NCI-H82 treated with DMSO at 0.1 percent for 48 hours (cell line): ENCODE data around the gene RNU5B-1.

Experiments
- DNase-seq: peaks from one replicate; lab custom pipeline; 2025; ENCODE audit not compliant: unreplicated experiment; lab: John Stamatoyannopoulos, UW

The RNU5B-1 gene

DNA sequence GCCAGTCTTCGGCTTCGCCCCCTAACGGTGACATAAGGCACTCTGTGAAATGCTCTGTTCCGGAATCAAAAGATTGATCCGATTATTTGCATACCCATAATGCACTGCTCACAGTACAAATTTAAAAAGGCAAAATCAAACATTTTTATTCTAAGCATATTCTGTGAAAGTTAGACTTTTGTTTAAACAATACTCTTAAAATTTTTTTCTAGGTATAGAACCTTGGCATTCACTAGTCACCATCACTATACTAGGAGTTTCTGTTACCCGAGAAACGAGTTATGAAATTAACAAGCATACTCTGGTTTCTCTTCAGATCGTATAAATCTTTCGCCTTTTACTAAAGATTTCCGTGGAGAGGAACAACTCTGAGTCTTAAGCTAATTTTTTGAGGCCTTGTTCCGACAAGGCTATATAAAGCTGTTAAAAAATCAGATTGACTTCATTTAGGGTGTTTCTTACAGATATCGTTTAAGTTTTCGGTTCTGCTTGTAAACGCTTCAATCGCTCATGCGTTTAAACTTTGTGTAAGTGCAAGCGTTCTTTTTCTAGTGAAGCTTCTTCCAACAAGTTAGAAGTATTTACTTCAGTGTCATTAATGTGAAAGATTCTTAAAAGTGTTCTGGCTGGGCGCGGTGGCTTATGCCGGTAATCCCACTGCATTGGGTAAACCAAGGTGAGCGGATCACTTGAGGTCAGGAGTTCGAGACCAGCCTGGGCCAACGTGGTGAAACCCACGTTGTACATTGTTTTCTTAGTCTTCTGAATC is at the start of gene RNU5B-1:
Gene RNU5B-1 (plus strand): TSS at position 297 of the 769 bp plus-strand sequence.
- DNase-seq = peak; percentile 96

DNA sequence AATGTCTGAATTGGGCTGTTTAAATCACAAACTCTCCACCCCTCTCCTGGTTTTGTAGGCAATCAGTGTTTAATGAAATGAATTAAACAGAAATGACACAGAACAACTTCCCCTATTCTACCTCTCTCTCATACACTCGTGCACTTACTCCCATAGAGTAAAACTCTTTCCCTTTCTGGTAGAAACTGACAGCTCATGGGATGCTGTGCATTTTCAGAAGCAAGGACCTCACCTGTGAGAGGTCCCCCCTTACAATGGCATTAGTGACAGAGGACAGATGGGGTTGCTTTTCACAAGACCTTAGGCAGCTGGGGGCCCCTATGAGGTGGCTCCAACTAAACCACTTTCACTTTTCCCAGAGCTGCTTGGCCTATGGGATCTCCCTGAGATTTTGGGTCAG is 49.7 kb upstream of the RNU5B-1 start:
- no peak for DNase-seq

DNA sequence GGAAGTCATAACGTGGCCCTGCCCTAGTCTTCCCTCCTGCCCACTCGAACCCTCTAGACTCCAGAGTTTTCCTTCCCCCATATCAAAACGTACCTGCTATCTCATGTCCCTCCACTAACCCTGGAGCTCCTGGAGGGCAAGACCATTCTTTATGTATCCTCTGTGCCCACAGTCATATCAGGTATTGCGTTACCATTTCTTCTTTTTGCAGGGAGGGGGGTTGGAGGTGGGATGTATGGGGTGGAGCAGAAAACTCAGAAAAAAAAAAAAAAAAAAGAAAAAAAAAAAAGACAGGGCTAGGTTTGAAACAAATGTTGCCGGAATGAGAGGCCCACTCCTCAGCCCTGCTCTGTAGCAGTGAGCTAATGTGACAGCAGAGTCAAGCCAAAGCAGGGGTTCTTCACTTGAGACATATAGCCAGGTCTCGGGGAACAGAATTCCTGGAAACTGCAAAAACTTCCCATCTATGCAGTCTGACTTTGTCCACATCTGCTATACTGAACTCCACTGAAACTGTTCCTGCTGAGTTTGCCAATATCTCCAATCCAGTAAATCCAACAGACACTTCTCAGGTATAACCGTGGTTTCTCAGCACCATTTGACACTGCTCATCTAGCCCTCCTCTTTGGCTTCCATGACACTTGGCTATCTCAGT is 48.9 kb upstream of the RNU5B-1 start:
- no peak for DNase-seq

DNA sequence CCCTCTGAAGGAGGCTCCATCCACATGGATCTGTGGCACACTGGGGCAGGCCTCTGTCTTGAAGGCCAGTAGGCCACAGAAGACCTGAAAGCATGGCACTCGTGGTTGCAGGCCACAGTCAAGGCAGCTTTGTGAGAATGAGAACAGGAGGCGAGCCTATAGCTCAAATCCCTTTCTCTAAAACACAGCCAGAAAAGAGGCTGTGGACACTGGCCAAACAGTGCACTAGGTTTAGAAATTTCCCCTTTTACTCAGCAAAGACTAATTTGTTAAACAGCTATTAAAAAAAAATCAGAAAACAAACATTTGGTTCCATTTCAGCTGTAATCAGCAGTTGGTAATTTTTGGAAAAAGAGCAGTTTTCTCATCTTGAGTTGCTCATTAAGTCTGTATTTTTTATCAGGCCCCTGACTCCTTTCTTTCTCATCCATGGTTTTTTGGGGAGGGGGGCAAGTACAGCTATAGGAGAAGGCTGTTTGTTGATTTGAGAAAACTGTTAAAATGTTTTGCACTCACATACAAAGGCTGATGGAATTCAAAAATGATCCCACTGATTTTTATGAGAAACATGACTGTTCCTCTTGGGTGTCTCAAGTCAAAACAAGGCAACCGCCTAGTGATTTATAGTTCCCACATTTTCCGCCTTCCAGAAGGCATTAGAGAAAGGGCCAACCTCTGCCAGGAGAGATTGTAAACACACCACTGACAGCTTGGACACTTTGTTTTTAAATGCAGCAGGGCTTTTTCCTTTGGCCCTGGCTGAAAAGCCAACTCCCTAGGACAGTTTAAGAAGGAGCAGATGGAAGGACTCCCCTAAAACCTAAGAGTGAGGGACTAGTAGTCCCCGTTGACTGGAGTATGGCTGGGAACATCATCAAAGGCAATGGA is 45.9 kb upstream of the RNU5B-1 start:
- no peak for DNase-seq

DNA sequence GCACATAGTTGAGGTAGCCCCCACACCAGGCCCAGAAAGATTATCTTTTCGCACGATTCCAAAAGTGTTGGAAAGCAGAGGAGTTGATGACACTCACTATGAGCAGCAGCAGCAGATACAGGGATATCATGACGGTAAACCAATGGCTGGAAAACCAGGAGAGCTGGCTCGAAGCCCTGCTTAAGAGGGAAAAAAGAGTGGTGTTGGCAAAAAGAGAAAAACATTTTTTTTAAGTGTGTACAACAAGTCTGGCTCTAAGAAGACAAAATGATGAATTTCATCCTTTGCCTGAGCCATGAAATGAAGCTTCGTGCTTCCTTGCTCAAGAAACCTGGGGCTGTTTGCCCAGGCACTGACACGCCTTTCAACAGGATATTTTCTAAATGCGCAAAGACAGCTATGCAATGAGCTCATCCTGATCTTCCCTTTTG is 45.1 kb upstream of the RNU5B-1 start:
- no peak for DNase-seq

DNA sequence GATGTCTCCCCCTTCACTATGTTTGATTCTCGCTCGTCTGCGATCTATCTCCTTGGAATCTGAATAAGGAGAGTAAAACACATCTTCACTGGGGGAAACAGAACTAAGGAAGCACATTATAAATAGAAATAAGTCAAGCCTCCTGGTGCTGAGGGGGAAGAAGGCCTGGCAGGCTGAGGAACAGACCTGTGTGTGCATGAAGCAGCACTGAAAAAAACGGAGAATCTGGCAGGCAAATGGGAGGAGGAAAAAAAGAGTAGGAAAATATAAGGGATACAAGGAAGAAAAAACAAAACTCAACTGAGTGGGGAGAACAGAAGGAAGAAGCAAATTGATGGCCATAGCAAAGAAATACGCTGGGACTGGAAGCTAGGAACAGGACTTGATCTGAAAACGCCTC is 43.5 kb upstream of the RNU5B-1 start:
- DNase-seq = no peak

DNA sequence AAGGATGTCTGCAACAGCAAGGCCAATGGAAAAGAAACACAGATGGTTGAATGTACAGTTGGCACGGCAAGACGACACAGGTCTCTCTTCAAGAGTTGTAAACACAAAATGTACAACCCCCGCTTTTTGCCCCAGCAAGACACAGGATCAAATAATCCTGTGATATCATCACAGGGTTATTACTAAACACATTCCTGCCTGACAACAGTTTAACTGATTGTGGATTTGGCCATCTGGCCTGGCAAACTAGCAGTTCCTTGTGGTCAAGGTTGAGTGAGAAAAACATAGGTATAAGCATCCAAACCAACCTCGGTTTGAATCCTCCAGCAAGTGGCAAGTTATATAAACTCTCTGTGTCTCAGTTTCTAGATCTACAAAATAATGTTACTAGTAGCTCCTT is 41.2 kb upstream of the RNU5B-1 start:
- no peak for DNase-seq

DNA sequence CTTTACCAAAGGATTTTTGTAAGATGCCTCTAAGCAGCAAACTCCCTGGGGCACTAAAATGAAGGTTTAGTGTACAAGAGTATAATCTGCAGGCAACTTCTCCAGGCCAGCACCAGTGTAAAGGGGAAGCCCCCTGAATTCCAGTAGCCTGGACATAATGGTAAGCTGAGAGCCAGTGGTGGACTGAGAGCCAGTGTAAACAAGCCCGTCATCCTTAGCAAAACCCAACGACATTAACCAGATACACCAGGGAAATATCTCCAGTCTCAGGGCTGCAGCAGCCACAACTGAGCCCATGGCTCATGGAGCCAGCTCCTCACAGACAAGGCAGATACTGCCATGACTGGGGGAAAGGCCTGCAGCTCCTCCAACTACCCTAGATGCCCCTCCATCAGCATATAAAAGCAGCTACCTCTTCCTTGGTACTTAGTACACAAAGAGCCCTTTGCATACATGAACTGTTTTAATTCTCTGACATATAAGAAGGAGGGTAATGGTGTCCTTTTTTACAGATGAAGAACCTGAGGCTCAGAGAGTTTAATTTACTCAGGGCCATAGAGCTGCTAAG is 39.5 kb upstream of the RNU5B-1 start:
- no peak for DNase-seq

DNA sequence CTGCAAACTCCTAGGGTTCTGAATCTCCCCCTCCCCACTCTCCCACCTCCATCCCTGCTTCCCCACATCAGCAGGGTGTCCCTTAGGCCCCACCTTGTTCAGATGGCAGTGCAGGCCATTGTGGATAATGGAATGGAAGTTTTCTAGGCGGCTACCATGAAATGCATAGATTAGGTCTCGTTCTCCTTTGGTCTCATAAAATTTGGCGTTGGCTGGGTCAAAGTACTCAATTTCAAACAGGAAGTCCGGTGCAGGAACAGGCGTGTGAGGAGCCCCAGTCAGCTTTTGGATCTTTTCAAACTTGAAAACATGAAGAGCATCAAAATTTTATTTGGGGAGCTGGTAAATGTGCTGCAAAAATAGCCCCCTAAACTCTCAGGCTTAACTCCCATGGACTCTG is 38.0 kb upstream of the RNU5B-1 start:
- no peak for DNase-seq

DNA sequence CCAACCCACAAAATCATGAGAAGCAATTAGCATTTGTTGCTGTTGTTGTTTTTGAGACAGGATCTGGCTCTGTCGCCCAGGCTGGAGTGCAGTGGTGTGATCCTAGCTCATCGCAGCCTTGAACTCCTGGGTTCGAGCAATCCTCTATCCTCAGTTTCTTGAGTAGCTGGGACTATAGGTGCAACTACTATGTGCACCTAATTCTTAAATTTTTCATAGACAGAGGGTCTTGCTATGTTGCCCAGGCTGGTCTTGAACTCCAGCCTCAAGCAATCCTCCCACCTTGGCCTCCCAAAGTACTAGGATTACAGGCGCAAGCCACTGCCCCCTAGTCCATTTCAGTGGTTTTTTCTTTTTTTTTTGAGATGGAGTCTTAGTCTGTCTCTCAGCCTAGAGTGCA is 36.1 kb upstream of the RNU5B-1 start:
- DNase-seq = no peak

DNA sequence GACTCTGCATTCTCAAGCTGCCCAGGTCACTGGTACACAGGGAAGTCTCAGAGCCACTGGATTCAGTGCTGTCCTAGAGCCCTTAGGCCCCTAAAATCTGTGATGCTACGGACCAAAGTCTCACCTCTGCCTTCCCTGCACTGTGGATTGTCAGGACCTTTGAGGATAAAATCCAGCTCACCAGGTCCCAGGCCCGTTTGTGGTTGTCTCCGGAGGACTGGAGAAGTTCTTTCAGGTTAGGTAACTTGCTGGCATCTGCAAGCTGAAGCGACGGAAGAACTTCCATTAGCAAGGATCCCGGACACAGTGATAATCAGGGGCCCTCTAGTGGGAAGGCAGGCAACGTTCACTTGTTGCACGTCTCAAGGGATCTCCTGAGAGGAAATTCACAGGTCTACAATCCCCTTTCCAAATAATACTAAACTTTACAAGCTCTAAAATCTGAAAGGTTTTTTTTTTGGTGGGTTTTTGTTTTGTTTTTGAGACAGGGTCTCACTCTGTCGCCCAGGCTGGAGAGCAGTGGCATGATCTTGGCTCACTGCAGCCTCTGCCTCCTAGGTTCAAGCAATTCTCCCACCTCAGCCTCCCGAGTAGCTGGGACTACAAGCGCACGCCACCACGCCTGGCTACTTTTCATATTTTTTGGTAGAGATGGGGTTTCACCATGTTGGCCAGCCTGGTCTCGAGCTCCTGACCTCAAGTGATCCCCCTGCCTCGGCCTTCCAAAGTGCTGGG is 33.5 kb upstream of the RNU5B-1 start:
- DNase-seq = peak; percentile 43

DNA sequence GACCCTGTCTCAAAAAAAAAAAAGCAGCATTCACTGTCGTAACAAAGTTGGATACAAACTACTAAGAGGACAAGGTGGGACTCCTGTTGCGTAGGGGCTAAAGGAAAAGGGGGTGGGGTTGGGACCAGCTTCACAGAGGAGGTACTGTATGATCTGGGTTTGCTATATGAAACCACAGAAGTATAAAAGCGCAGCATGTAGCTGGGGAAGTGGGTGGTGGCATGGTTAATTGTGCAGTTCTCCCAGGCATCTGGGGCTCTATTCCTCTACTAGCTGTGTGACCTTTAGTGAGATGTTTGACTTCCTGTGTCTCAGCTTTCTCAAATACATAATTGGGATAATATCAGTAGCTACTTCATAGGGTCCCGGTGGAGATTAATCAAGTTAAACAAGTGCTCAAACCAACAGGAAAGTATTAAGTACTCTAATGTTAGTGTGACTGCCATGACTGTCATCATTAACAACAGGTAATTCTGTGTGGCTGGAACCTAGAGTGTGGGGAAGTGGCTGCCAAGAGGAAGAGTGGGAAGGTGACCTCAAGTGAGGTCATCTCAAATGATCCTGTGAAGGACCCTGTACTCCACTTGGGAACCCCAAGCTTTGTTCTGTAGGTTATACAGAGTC is 29.3 kb upstream of the RNU5B-1 start:
- no peak for DNase-seq

DNA sequence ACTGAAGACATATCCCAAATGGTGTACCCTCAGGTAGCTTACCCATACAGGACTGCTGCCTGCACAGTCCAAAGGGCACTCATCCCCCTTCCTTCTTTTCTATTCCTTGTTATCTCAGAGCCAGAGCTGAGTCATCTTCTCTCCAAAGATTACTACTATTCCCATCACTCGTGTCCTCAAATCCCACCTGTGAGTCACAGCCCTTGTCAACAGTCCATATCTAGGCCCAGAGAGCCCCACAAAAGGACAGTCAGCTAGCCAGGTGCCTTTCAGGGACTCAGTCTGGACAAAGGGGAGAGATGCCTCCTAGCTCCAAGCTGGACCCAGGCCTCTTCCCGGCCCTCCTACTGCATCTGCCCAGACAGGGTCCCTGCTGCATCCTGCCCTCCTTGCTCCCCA is 28.8 kb upstream of the RNU5B-1 start:
- no peak for DNase-seq

DNA sequence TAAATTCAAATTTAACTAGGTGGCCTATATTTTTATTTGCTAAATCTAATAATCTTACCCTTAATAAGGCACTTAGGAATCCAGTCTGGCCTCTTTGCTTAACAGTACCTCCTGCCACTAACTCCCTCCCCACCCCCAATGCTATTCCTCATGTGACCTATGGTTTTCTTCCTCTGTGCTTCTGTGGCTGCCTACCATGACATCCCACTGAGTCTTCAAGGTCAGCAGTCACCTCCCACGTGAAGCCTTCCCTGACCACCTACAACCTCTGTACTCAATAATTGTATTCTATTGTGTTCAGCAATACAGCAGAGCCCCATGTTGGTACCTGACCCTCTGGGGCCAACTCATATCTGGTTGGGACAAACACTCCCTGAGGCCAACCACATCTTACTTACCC is 27.5 kb upstream of the RNU5B-1 start:
- no peak for DNase-seq

DNA sequence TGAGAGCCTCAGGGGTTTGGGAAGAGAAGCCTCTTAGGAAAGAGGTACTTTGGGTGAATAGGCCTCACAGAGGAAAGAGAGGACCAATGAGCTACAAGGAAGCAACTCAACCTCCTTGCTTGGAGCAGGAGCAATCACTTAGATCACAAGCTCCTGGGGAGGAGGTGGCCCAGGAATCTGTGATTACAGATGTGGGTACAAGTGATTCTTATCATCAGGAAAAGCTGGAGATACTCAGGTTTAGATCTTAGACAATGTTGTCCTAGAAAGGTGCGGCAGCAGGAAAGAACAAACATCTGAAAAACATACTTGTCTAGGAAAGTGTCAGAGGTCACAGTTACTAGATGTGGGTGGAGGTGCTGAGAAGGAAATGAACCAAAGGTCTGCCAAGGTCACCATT is 26.0 kb upstream of the RNU5B-1 start:
- no peak for DNase-seq

DNA sequence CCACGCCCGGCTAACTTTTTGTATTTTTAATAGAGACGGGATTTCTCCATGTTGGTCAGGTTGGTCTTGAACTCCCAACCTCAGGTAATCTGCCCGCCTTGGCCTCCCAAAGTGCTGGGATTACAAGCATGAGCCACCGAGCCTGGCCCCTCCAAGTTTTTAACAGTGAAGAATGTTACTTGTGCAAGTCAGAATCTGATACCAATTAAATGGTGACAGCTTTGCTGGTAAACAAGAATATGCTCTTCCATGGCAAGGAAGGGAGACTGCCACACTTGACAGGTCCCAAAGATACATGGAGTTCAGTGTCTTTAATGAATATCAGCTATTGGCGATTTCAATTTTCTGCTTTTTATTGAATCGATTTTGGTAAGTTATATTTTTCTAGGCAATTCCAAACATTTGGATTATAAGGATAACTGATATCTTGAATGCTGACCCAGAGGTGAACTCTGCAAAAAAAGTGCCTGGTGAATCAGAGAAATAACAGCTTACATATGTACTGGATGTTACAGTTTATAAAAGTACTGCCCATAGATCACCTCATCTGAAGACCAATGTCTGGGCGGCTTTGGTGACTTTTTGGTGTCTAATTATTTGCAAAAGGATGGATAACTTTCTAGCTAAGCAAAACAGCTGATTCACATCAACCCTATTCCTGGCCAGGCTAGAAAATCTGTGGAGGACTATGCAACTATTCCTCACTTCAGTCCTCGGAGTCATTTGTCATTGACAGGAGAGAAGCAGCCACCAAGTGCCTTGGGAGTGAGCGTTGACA is 19.0 kb upstream of the RNU5B-1 start:
- DNase-seq = no peak

DNA sequence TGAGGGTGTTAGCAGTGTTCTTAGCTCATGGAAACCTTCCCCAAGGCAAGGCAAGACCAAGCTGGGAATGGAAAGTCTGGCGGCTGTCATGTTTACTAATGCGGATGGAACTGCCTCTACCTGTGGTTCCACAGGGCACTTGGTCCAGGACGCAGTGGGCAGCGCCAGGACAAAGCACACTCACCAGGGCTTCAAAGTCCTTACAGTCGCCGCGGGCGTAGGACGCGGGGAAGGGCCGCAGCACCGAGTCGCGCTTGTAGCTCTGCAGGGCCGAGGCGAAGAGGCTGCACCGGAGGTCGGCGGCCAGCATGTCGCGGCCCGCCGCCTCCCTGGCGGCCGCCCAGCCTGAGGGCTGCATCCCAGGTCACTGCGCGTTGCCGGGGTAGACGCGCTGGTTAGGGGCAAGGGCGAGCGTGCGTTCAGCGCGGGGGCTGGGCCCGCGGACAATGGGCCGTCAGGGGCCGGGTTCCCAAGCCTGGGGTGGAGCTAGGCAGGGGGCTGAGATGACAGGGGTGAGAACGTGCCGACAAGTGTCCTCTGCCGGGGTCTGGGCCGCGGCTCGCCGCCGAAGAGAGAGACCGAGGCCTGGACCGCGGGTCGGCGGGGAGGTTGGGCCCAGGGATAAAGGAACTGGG is 18.3 kb upstream of the RNU5B-1 start:
- no peak for DNase-seq

DNA sequence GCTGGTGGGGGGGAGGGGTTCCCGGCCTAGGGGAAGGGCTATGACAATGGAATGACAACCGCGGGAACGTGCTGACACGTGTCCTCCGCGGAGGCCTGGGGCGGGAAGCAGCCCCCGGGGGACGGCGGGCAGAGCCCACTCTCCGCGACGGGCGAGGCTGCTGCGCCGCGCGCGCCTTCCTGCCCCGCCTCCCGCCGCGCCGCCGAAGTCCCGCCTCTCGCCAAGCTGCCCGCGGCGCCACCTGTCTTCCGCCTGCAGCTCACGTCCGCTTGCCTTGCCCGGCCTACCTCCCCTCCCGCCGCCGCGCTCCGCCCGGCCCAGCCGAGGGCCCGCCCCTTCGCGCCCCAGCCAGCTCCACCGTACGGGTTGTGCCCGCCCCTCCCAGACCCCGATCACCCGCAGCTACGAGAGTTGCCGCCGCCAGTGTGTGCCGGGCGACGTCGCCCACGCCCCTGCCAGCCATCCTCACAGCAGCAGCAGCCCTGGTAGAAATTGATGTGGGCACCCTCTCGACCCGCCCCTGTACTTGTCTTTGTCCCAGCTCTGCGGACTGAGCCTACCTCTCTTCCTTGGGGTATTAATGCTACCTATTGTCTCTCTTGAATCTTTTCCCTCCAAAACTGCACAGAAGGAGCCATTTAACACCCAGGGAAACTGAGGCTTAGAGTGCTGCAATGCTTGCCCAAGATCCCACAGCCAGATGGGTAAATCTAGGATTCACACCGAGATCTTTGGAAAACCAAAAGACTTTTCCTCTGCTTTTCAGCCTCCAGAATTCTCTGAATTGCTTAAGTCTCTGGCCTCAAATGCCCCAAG is 17.6 kb upstream of the RNU5B-1 start, which contains the start of gene PARP16:
Gene PARP16 (minus strand): TSS at position 180 of the 816 bp plus-strand sequence. CDS start 457 bp downstream, outside the sequence.
- peak; percentile 87 for DNase-seq
